CD4-positive, CD25-positive, alpha-beta regulatory T cell (primary cell): ENCODE data around the gene NOP58. TPM values are rescaled to one million over a fixed set of nuclear protein-coding genes. Genes with fewer than 3 reads are reported as not detected.

Experiments used
- ATAC-seq, 2 donors: fragments of 150-1000 bp; cut with Tn5 transposase; one replicate each; pipeline ENCODE4 v1.10.0; 2021; ENCODE audit warnings: low read depth in 2 of 2, moderate number of reproducible peaks in 2 of 2, moderate library complexity in 1 of 2
- DNase-seq, 3 donors: peaks; one replicate each; pipeline versions ENCODE4 v3.0.0 to v3.0.0-alpha.2; 2012 to 2022; ENCODE audit warnings: mixed read lengths in 1 of 3
- H3K27ac ChIP-seq: one replicate; pipeline ENCODE4 v1.7.0; 2013; ENCODE audit warnings: mild to moderate bottlenecking, low read length; ENCODE audit not compliant: insufficient read depth, poor library complexity, severe bottlenecking
- H3K27me3 ChIP-seq: one replicate; pipeline ENCODE4 v1.7.0; 2013; ENCODE audit warnings: low read length; ENCODE audit not compliant: control insufficient read depth, insufficient read depth
- H3K36me3 ChIP-seq: one replicate; pipeline ENCODE4 v1.7.0; 2013; ENCODE audit warnings: mild to moderate bottlenecking, low read length, moderate library complexity; ENCODE audit not compliant: control insufficient read depth, insufficient read depth
- H3K4me1 ChIP-seq: 2 replicates; pipeline ENCODE4 v1.7.0; 2013; ENCODE audit warnings: mild to moderate bottlenecking, low read length; ENCODE audit not compliant: insufficient read depth, control insufficient read depth, poor library complexity, severe bottlenecking
- H3K4me3 ChIP-seq: one replicate; pipeline ENCODE4 v1.7.0; 2013; ENCODE audit warnings: low read depth, mild to moderate bottlenecking, low read length, moderate library complexity
- H3K9me3 ChIP-seq, 2 experiments: 1 replicate in 1 of 2; 2 replicates in 1 of 2; pipeline ENCODE4 v1.7.0; 2013; ENCODE audit warnings: low read length in 2 of 2, mild to moderate bottlenecking in 1 of 2, moderate library complexity in 1 of 2; ENCODE audit not compliant: control insufficient read depth in 2 of 2
- H3K27ac Mint-ChIP-seq, 3 donors: one replicate each; pipeline ENCODE4 v1.8.0; 2020 to 2022; ENCODE audit warnings: mild to moderate bottlenecking in 3 of 3, mixed read lengths in 3 of 3, moderate library complexity in 2 of 3
- H3K27me3 Mint-ChIP-seq: one replicate; pipeline ENCODE4 v1.8.0; 2022; ENCODE audit warnings: mild to moderate bottlenecking, mixed read lengths
- H3K36me3 Mint-ChIP-seq: one replicate; pipeline ENCODE4 v1.8.0; 2020; ENCODE audit warnings: mixed read lengths
- H3K4me1 Mint-ChIP-seq, 4 donors: one replicate each; pipeline ENCODE4 v1.8.0; 2020 to 2022; ENCODE audit warnings: mixed read lengths in 4 of 4, mild to moderate bottlenecking in 1 of 4
- H3K4me3 Mint-ChIP-seq, 4 donors: one replicate each; pipeline ENCODE4 v1.8.0; 2020 to 2022; ENCODE audit warnings: mild to moderate bottlenecking in 4 of 4, mixed read lengths in 4 of 4, moderate library complexity in 3 of 4
- H3K9me3 Mint-ChIP-seq, 7 donors: one replicate each; pipeline ENCODE4 v1.8.0; 2020 to 2022; ENCODE audit warnings: mixed read lengths in 7 of 7, mild to moderate bottlenecking in 3 of 7, moderate library complexity in 2 of 7
- polyA plus RNA-seq, 4 donors: library from polyadenylated mRNA; unstranded; fragments of 300-500 nt; fragmentation: Illumina TruSeq; gene quantifications; one replicate each; pipeline ENCODE4 v1.2.3, GENCODE V29; 2021
- total RNA-seq: library from RNA; stranded (reverse); gene quantifications from one replicate; pipeline ENCODE4 v1.2.3, GENCODE V29; 2022

NOP58 gene
- total and polyA plus RNA-seq, 5 donors from 2014 or later, result 79.2 to 312 (median 97.3) TPM

- Mint-ChIP-seq H3K4me1 (no peaks in the 10 kb centered on the region), H3K27me3 (no peaks in the 10 kb centered on the region), H3K4me3 (no peak overlapping the region), H3K36me3 (peaks cover 3% of the 10 kb centered on the region), H3K9me3 (no peaks in the 10 kb centered on the region), H3K27ac (peak overlapping the region in 1 of 3 donors; percentile 45)
- Histone ChIP-seq H3K4me1 (no peaks in the 10 kb centered on the region), H3K27ac (no peak overlapping the region), H3K9me3 (no peaks in the 10 kb centered on the region), H3K27me3 (no peaks in the 10 kb centered on the region), H3K36me3 (no peaks in the 10 kb centered on the region), H3K4me3 (no peak overlapping the region)
- ATAC-seq (no peak), DNase-seq (no peak)
Observed at GRCh38 chr2:202337151-202337550, 71.6 kb downstream of the NOP58 start.

GRCh38 chr2:202337706-202338346, 72.3 kb downstream of the NOP58 start:
- no peak overlapping the region for H3K4me3 ChIP-seq
- no peak for ATAC-seq
- no peaks in the 10 kb centered on the region for H3K27me3 ChIP-seq
- H3K36me3 ChIP-seq, result no peaks in the 10 kb centered on the region
- no peaks in the 10 kb centered on the region for H3K9me3 ChIP-seq
- H3K9me3 Mint-ChIP-seq, result no peaks in the 10 kb centered on the region
- no peaks in the 10 kb centered on the region for H3K27me3 Mint-ChIP-seq
- H3K27ac Mint-ChIP-seq, result peak overlapping the region in 1 of 3 donors; percentile 45
- no peak overlapping the region for H3K4me3 Mint-ChIP-seq
- H3K4me1 Mint-ChIP-seq, result no peaks in the 10 kb centered on the region
- H3K4me1 ChIP-seq, result no peaks in the 10 kb centered on the region
- peaks cover 3% of the 10 kb centered on the region for H3K36me3 Mint-ChIP-seq
- DNase-seq, result no peak
- no peak overlapping the region for H3K27ac ChIP-seq

GRCh38 chr2:202339071-202339870, 73.7 kb downstream of the NOP58 start:
- Mint-ChIP-seq H3K4me1 (peaks cover 0 to 2% (median 0%) of the 10 kb centered on the region in 4 donors), H3K4me3 (no peak overlapping the region), H3K36me3 (peaks cover 3% of the 10 kb centered on the region), H3K9me3 (no peaks in the 10 kb centered on the region), H3K27me3 (no peaks in the 10 kb centered on the region), H3K27ac (no peak overlapping the region)
- no peaks in the 10 kb centered on the region for H3K9me3 ChIP-seq
- H3K4me1 ChIP-seq, result no peaks in the 10 kb centered on the region
- H3K27me3 ChIP-seq, result no peaks in the 10 kb centered on the region
- no peak overlapping the region for H3K4me3 ChIP-seq
- H3K36me3 ChIP-seq, result no peaks in the 10 kb centered on the region
- no peak overlapping the region for H3K27ac ChIP-seq
- ATAC-seq, result no peak
- DNase-seq, result no peak

- H3K27ac ChIP-seq, result no peak overlapping the region
- H3K4me3 ChIP-seq, result no peak overlapping the region
- no peaks in the 10 kb centered on the region for H3K36me3 Mint-ChIP-seq
- H3K27me3 Mint-ChIP-seq, result no peaks in the 10 kb centered on the region
- H3K4me3 Mint-ChIP-seq, result no peak overlapping the region
- ATAC-seq (no peak), DNase-seq (no peak)
- peaks cover 0 to 2% (median 0%) of the 10 kb centered on the region in 4 donors for H3K4me1 Mint-ChIP-seq
- no peaks in the 10 kb centered on the region for H3K4me1 ChIP-seq
- peak overlapping the region in 1 of 3 donors; percentile 54 for H3K27ac Mint-ChIP-seq
- no peaks in the 10 kb centered on the region for H3K9me3 ChIP-seq
- H3K9me3 Mint-ChIP-seq, result no peaks in the 10 kb centered on the region
- H3K27me3 ChIP-seq, result no peaks in the 10 kb centered on the region
- no peaks in the 10 kb centered on the region for H3K36me3 ChIP-seq
Observed at GRCh38 chr2:202344178-202344577, 78.6 kb downstream of the NOP58 start.

- Histone ChIP-seq H3K27me3 (no peaks in the 10 kb centered on the region), H3K27ac (no peak overlapping the region), H3K36me3 (no peaks in the 10 kb centered on the region), H3K9me3 (no peaks in the 10 kb centered on the region), H3K4me1 (no peaks in the 10 kb centered on the region), H3K4me3 (no peak overlapping the region)
- Mint-ChIP-seq H3K27me3 (no peaks in the 10 kb centered on the region), H3K9me3 (no peaks in the 10 kb centered on the region), H3K4me1 (peaks cover 0 to 2% (median 0%) of the 10 kb centered on the region in 4 donors), H3K4me3 (no peak overlapping the region), H3K27ac (no peak overlapping the region), H3K36me3 (no peaks in the 10 kb centered on the region)
- ATAC-seq, result no peak
- no peak for DNase-seq
Observed at GRCh38 chr2:202346180-202346579, 80.6 kb downstream of the NOP58 start.

Other genes with a start within 250 kb of the NOP58 start
- gene FZD7, start 231.9 kb upstream of the NOP58 start, total RNA-seq, result 0.42 TPM
- gene FZD7, start 231.9 kb upstream of the NOP58 start, polyA plus RNA-seq, result under 1 TPM in 1 of 4 donors, not detected in 3; 0.09 TPM
- gene KIAA2012, start 192.5 kb upstream of the NOP58 start, total RNA-seq, result not detected
- gene KIAA2012, start 192.5 kb upstream of the NOP58 start, polyA plus RNA-seq, result not detected
- gene SUMO1, start 27.2 kb upstream of the NOP58 start, total RNA-seq, result 84.8 TPM
- 100 to 1,000 TPM; 170 to 254 (median 192) TPM for gene SUMO1, start 27.2 kb upstream of the NOP58 start, polyA plus RNA-seq
- gene BMPR2, start 110.6 kb downstream of the NOP58 start, total RNA-seq, result 24.9 TPM
- gene BMPR2, start 110.6 kb downstream of the NOP58 start, polyA plus RNA-seq, result 1 to 10 TPM; 3.7 to 5.6 (median 4.8) TPM